NT2/D1 (cell line): ENCODE results near the gene SIX2.

Source experiments
- SUZ12 ChIP-seq: IDR thresholded peaks from 2 replicates; pipeline ENCODE4 v1.6.1; 2011; ENCODE audit not compliant: insufficient read length, insufficient read depth; ENCODE audit errors: extremely low read depth
- YY1 ChIP-seq: IDR thresholded peaks from 2 replicates; pipeline ENCODE4 v1.6.1; 2011; ENCODE audit not compliant: insufficient read length, insufficient read depth
- ZNF274 ChIP-seq: IDR thresholded peaks from 2 replicates; pipeline ENCODE4 v1.6.1; 2011; ENCODE audit warnings: mild to moderate bottlenecking, low read depth, low read length

- TF ChIP-seq YY1 (no peak), ZNF274 (no peak), SUZ12 (no peak)
Measured at GRCh38 chr2:45047301-45047700, 38.0 kb upstream of the SIX2 start.
